D721Med (cell line): ENCODE data around the gene SYT11.

Source experiments
- DNase-seq: peaks from one replicate; pipeline ENCODE4 v3.0.0; 2011; ENCODE audit warnings: low spot score; ENCODE audit not compliant: insufficient read length
- FAIRE-seq: peaks from 2 replicates; lab custom pipeline; 2011; peaks lifted over from hg19 to GRCh38; lab: Jason Lieb, UNC
- CTCF ChIP-seq: IDR thresholded peaks from 2 replicates; pipeline ENCODE4 v1.5.1; 2012; ENCODE audit warnings: mild to moderate bottlenecking, control low read depth; ENCODE audit not compliant: insufficient read depth; ENCODE audit errors: missing control alignments

SYT11 gene

GRCh38 chr1:155850345-155850744, 9.0 kb upstream of the SYT11 start:
- DNase-seq (no peak), FAIRE-seq (no peak)
- TF ChIP-seq CTCF: no peak

DNA sequence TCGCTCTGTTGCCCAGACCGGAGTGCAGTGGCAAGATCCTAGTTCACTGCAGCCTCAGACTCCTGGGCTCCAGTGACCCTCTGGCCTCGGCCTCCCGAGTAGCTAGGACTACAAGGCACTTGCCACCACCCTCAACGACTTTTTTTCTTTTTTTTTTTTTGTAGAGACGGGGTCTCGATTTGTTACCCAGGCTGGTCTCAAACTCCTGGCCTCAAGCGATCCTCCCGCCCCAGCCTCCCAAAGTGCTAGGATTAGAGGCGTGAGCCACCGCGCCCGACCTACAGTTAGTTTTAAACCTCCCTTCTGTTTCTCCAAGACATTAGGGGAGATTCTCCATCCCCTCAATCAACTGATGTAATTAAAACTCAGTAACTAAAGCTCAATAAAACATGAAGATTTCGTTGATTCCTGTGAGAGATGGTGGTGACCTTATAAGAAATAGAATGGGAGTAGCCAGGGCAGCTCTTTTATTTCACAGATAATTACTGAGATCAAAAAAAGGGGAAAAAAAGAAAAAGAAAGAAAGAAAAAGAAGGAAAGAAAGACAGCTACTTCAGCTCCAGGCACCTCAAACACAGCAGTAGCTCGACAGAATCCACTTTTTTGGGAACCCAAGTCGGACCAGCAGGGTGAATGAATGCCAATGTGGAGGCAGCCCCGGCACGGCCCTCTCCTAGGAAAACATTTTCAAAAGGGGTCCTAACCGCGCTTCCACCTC, 3.0 kb upstream of the SYT11 start:
- FAIRE-seq (no peak), DNase-seq (no peak)
- no peak for TF ChIP-seq CTCF

DNA sequence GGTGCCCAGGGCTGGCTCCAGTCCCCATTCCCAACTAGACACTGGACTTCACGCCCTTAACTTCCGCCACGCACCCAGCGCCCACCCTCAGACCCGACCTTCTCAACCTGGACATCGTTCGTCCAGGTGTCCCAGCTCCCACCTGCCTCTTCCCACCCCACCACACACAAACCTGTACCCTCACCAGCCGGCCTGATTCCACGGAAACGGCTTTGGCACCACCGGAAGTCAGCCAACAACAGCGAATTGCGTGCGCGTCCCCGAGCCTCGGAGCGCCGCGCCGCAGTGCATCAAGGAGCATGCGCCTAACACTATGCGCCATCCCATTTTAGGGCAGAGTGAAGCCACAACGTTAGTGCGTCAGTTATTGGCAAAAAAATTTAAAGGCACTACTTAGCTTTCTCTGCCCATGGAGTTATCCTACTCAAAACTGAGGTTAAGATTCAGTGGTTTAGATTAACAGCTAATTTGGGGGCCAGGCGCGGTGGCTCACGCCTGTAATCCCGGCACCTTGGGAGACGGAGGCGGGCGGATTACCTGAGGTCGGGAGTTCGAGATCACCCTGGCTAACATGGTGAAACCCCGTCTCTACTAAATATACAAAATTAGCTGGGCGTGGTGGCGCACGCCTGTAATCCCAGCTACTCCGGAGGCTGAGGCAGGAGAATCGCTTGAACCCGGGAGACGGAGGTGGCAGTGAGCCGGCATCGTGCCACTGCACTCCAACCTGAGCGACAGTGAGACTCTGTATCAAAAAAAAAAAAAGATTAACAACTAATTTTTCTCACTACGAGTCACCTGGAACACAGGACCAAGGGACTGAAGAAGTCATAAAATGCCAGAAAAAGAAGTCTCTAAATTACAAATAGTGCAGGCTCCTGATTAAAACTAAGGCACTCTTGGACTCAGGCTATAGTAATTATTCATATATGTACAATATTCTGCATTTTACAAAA, 2.1 kb upstream of the SYT11 start, which contains the start of gene GON4L:
TSS of gene GON4L (minus strand) at position 240 of the 956 bp plus-strand sequence. CDS start 3,434 bp downstream, outside the sequence.
- FAIRE-seq: peak; percentile 73
- peak; percentile 87 for DNase-seq
- no peak for TF ChIP-seq CTCF

DNA sequence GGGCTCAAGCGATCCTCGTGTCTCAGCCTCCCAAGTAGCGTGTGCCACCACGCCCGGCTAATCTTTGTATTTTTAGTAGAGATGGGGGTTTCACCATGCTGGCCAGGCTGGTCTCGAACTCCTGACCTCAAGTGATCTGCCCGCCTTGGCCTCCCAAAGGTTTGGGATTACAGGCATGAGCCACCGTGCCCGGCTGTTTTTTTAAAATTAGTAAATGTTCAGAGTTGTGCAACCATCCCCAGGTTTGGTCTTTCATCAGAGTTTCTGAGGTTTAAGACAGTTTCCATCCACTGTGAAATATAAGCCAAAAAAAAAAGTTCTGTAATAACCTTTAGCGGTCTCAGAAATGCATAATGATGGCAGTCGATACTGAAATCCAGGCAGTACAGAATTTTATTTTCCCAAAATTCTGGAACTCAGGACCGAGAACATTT, 550 bp upstream of the SYT11 start:
- TF ChIP-seq CTCF: no peak
- DNase-seq (no peak), FAIRE-seq (no peak)

- TF ChIP-seq CTCF: no peak
- no peak for FAIRE-seq
- peak; percentile 71 for DNase-seq
These were observed 809 bp downstream of the SYT11 start for GRCh38 chr1:155859881-155860871.

GRCh38 chr1:155860970-155861510, 1.7 kb downstream of the SYT11 start:
- FAIRE-seq (peak; percentile 89), DNase-seq (no peak)
- no peak for TF ChIP-seq CTCF
